Activated CD8-positive, alpha-beta memory T cell treated with anti-CD3 and anti-CD28 coated beads, Interleukin-2, amount 50 U/mL, for 1 hour (primary cell): ENCODE results near the gene BMPR1A.
"Not testable (repeated sequence)": the region's sequence is repeated elsewhere in the genome, so short reads cannot be mapped to it uniquely, and the experiment has no call there.

ENCODE experiments used
- DNase-seq: peaks from one replicate; pipeline ENCODE4 v3.0.0-alpha.2; 2020; ENCODE audit errors: extremely low read depth

The BMPR1A gene

GRCh38 chr10:86730227-86730626 lies 26.2 kb upstream of the BMPR1A start:
- no peak for DNase-seq

GRCh38 chr10:86732771-86733170 lies 23.6 kb upstream of the BMPR1A start:
- no peak for DNase-seq

- no peak for DNase-seq
Measured at GRCh38 chr10:86733260-86733671, 23.2 kb upstream of the BMPR1A start.

- DNase-seq, result no peak
Measured at GRCh38 chr10:86734207-86734988, 22.0 kb upstream of the BMPR1A start.

GRCh38 chr10:86735278-86735677 lies 21.1 kb upstream of the BMPR1A start:
- not testable (repeated sequence) for DNase-seq

GRCh38 chr10:86742230-86742629 lies 14.2 kb upstream of the BMPR1A start:
- no peak for DNase-seq

GRCh38 chr10:86744067-86744725 lies 12.2 kb upstream of the BMPR1A start:
- DNase-seq, result no peak

GRCh38 chr10:86747796-86748581 lies 8.4 kb upstream of the BMPR1A start:
- no peak for DNase-seq

GRCh38 chr10:86749854-86750253 lies 6.6 kb upstream of the BMPR1A start:
- no peak for DNase-seq

- DNase-seq, result no peak
Measured at GRCh38 chr10:86751477-86751876, 4.9 kb upstream of the BMPR1A start.

GRCh38 chr10:86752311-86752710 lies 4.1 kb upstream of the BMPR1A start:
- DNase-seq, result no peak

- DNase-seq, result no peak
Measured at GRCh38 chr10:86753051-86753450, 3.4 kb upstream of the BMPR1A start.

- no peak for DNase-seq
Measured at GRCh38 chr10:86753638-86754434, 2.6 kb upstream of the BMPR1A start.

- DNase-seq, result no peak
Measured at GRCh38 chr10:86755454-86755739, 1.0 kb upstream of the BMPR1A start.

- DNase-seq, result peak; percentile 45
Measured at GRCh38 chr10:86755740-86756510, 494 bp upstream of the BMPR1A start.

GRCh38 chr10:86757113-86757972 lies 924 bp downstream of the BMPR1A start:
- DNase-seq, result no peak

GRCh38 chr10:86758189-86759072 lies 2.0 kb downstream of the BMPR1A start:
- no peak for DNase-seq

GRCh38 chr10:86759073-86759672 lies 2.8 kb downstream of the BMPR1A start:
- DNase-seq, result no peak

- DNase-seq, result no peak
Measured at GRCh38 chr10:86763404-86763803, 7.0 kb downstream of the BMPR1A start.
